ENCODE data around the gene PCBP3. TPM values are rescaled to one million over a fixed set of nuclear protein-coding genes. Genes with fewer than 3 reads are reported as not detected.

Gene PCBP3
- total and polyA plus RNA-seq, 2 of the 8 experiments (the other 6 are each of a cell fraction or from before 2014, with no cell fraction given) = 3.5 to 6.3 TPM

- Histone ChIP-seq H3K9me3 (ENCODE audit: insufficient read depth in 2 of 2, low read depth in 1 of 2, low read length in 1 of 2) (no peaks in the 10 kb centered on the region; a peak in 1 of 4 replicates), H4K8ac (ENCODE audit: extremely low read depth, insufficient read depth, low read length) (no peak overlapping the region), H3K27ac (ENCODE audit: low read depth, low read length) (no peak overlapping the region), H4K20me1 (replicated peaks in 1 of 2; ENCODE audit: control insufficient read depth in 1 of 2, insufficient read depth in 2 of 2, low read length in 2 of 2) (no peaks in the 10 kb centered on the region), H3K14ac (ENCODE audit: insufficient read length) (no peak overlapping the region), H2BK12ac (ENCODE audit: low read depth, low read length) (no peak overlapping the region), H3K79me2 (ENCODE audit: control insufficient read depth in 1 of 2, insufficient read depth in 2 of 2, low read length in 2 of 2) (no peaks in the 10 kb centered on the region), H3K79me1 (ENCODE audit: low read depth, low read length) (no peaks in the 10 kb centered on the region), H3K27me3 (replicated peaks in 1 of 4; ENCODE audit: control insufficient read depth in 3 of 4, extremely low read depth in 1 of 4, insufficient read depth in 3 of 4, low read length in 3 of 4) (no peaks in the 10 kb centered on the region), H3K9ac (replicated peaks in 1 of 4; ENCODE audit: extremely low read depth in 1 of 4, low read depth in 3 of 4, low read length in 3 of 4) (no peak overlapping the region), H3K4ac (replicated peaks; ENCODE audit: insufficient read length, low read depth, low read length) (no peak overlapping the region), H2AK5ac (ENCODE audit: low read depth, low read length) (no peak overlapping the region), H2BK120ac (replicated peaks; ENCODE audit: low read depth, low read length) (no peak overlapping the region), H2AFZ (ENCODE audit: low read length) (no peak overlapping the region), H4K5ac (ENCODE audit: insufficient read length, low read depth, low read length) (no peak overlapping the region), H3K36me3 (ENCODE audit: control insufficient read depth in 2 of 4, insufficient read depth in 4 of 4, low read length in 3 of 4) (no peaks in the 10 kb centered on the region), H3K4me2 (ENCODE audit: insufficient read depth in 1 of 2, low read depth in 2 of 2, low read length in 2 of 2) (no peak overlapping the region), H2BK5ac (ENCODE audit: low read depth, low read length) (no peak overlapping the region), H3K23ac (ENCODE audit: insufficient read length) (no peak overlapping the region), H3K4me1 (replicated peaks in 1 of 4; ENCODE audit: control insufficient read depth in 3 of 4, insufficient read depth in 4 of 4, low read length in 3 of 4) (no peaks in the 10 kb centered on the region), H3K56ac (replicated peaks; ENCODE audit: insufficient read length, low read depth, low read length) (no peak overlapping the region), H3K18ac (ENCODE audit: extremely low read depth, low read length) (no peak overlapping the region), H3K23me2 (ENCODE audit: low read depth, low read length) (peaks cover 1% of the 10 kb centered on the region; the same call in 1 of the 2 replicates), H2BK20ac (ENCODE audit: low read length) (no peak overlapping the region), H3K4me3 (ENCODE audit: extremely low read depth in 1 of 4, insufficient read depth in 2 of 4, low read depth in 3 of 4, low read length in 4 of 4) (no peak overlapping the region), H4K91ac (replicated peaks; ENCODE audit: insufficient read length, low read length) (no peak overlapping the region), H2BK15ac (ENCODE audit: low read length) (no peak overlapping the region)
- ChIA-PET POLR2A (ENCODE audit: partially characterized antibody) (no interaction called here), CTCF (ENCODE audit: partially characterized antibody) (no interaction called here)
- no peak for TF ChIP-seq BACH1 (IDR thresholded peaks at IDR 0.05; ENCODE audit: low read length)
- no peak for TF ChIP-seq RFX5 (IDR thresholded peaks at IDR 0.05; ENCODE audit: borderline replicate concordance, low read depth, low read length)
- no peak for TF ChIP-seq CREB1 (IDR thresholded peaks at IDR 0.05)
- TF ChIP-seq RBBP5 (IDR thresholded peaks at IDR 0.05; ENCODE audit: borderline replicate concordance, low read depth, low read length) = no peak
- TF ChIP-seq YY1 (IDR thresholded peaks at IDR 0.05; ENCODE audit: low read depth, low read length) = no peak
- no peak for TF ChIP-seq TAF1 (IDR thresholded peaks at IDR 0.05; ENCODE audit: low read depth, low read length)
- TF ChIP-seq RXRA (IDR thresholded peaks at IDR 0.05; ENCODE audit: insufficient read depth, low read depth, low read length) = no peak
- no peak for TF ChIP-seq SIN3A (conservative IDR thresholded peaks at IDR 0.05 in 1 of 2, IDR thresholded peaks at IDR 0.05 in 1 of 2; ENCODE audit: low read depth in 1 of 2, low read length in 2 of 2)
- no peak for TF ChIP-seq PHF8 (conservative IDR thresholded peaks at IDR 0.05; ENCODE audit: low read depth, low read length)
- no peak for TF ChIP-seq SAP30 (IDR thresholded peaks at IDR 0.05; ENCODE audit: insufficient read depth, insufficient replicate concordance, low read length)
- no peak for TF ChIP-seq JUN (IDR thresholded peaks at IDR 0.05; ENCODE audit: low read depth, low read length)
- no peak for TF ChIP-seq BCL11A (IDR thresholded peaks at IDR 0.05; ENCODE audit: low read depth in 2 of 2, low read length in 2 of 2)
- TF ChIP-seq RNF2 (IDR thresholded peaks at IDR 0.05; ENCODE audit: borderline replicate concordance, low read depth, low read length, missing control alignments, poor library complexity, severe bottlenecking) = no peak
- TF ChIP-seq TCF12 (IDR thresholded peaks at IDR 0.05; ENCODE audit: low read depth, low read length) = no peak
- no peak for FAIRE-seq
- WGBS, 2 experiments (ENCODE audit: extremely low coverage in 1 of 2, insufficient coverage in 1 of 2, insufficient read length in 1 of 2, insufficient replicate concordance in 2 of 2, low coverage in 1 of 2, low lambda C conversion rate in 2 of 2, missing lambda C conversion rate in 1 of 2) = 91% methylated on average over 3 of the region's 3 CpGs; no CpG with 5 or more reads in 1 of the 2 experiments
- DNase-seq (ENCODE audit: low read depth in 1 of 2, low spot score in 2 of 2) = no peak
Measured at GRCh38 chr21:45780647-45781046, 137.1 kb downstream of the PCBP3 start.
